HG02642 (cell line): ENCODE results near the gene SLC25A1.
"Not testable (repeated sequence)": the region's sequence is repeated elsewhere in the genome, so short reads cannot be mapped to it uniquely, and the experiment has no call there.

Experiments
- ATAC-seq: cut with Tn5 transposase; IDR thresholded peaks from one replicate; pipeline ENCODE4 v1.9.1; 2021; ENCODE audit warnings: mild to moderate bottlenecking; ENCODE audit not compliant: unreplicated experiment, poor library complexity

The SLC25A1 gene

DNA sequence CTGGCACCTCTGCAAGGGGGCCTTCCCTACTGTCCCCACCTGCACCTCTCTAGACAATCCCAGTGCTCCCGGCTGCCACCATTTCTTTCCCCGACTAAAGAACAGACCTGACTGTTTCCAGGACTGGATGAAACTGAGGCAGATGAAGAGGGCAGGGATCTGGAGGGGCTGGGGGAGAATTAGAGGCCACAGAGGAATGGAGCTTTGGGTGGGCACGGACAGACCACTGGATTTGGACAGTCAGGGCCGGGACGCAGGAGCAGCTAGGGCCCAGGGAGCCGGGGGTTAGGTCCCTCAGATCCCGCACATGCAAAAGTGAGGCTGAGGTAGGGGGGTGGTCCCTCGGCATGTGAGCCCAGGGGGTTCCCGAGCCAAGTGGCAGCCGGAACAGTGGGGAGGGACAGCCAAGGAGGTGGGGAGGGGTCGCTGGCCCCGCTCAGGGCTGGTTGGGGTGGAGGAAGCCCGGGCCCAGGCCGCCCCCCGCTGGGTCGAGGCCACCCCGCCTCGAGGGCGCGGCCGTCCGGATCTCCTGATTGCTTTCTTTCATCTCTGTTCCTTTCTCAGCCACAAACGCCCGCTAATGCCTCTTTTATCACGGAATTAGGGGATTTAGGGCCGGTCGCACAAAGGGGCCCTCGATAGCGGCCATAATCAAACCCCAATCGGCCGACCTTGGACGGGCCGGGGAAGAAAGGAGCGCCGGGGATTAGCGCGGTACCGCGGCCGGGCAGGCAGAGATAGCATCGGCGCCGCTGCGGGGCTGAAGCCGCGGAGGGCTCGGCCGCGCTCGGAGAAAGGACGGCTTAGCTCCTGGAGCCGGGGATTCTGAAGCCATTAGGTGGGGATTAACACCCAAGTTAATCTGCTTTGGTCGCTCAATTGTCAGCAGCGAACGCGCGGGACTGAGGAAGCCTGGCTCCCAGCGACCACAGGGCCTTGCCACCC, 9.3 kb downstream of the SLC25A1 start:
- ATAC-seq, result no peak

DNA sequence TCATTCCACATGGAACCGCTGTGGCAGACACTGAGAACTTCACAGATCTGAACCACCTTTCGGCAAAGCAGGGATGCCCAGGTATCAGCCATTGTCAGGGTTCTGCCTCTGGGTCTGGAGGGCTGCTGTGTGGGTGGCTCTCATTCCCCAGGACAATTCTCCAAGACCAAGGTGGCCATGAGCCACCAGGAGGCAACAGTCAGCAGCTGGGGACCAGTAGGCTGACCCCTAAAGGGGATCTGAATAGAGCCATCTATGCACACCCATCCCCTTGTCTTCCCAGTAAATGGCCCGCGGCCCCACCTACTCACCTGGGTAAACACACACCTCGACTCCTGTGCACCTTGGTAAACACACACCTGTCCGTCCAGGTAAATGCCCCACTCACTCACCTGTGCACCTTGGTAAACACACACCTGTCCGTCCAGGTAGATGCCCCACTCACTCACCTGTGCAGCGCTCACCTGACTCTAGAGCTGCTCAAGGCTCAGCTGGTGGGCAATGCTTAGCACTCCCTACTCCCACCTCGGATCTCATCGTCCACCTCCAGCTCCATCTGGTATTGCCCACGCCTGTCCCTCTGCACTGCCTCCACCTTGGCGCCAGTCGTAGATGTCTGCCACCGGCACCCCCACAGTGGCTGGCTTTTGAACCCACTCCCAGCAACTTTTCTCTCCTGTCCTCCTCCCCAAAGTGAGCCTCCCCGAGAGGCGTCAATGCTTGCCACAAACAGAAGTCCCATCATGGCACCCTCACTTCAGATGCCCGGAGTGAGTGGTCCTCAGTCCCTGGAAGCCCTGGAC, 10.2 kb downstream of the SLC25A1 start:
- ATAC-seq, result no peak

DNA sequence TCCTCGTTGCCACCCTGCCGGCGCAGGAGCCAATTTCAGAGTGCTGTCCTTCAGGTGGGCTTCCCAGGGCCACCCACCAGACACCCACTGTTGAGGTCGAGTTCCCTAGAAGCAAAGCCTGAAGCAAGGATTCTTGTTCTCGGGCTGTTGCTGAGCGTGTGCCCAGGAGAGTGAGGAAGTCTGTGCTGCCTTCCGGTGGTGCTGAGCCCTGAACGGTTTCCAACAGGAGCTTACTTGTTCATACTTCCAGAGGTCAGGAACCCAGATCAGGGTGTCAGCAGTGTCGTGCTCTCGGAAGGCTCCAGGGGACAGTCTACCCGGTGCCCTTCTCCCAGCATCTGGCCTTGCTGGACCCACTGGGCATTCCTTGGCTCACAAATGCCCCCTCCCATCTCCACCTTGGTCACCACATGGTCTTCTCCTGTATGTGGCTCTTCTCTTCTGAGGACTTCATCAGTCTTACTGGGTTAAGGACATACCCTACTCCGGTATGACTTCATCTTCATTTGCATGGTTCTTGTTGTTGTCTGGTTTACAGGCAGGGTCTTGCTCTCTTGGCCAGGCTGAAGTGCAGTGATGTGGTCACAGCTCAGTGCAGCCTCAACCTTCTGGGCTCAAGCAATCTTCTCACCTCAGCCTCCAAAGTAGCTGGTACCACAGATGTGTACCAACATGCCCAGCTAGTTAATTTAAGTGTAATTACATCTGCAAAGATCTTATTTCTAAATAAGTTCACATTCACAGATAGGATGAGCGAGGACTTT, 11.2 kb downstream of the SLC25A1 start:
- no peak for ATAC-seq

DNA sequence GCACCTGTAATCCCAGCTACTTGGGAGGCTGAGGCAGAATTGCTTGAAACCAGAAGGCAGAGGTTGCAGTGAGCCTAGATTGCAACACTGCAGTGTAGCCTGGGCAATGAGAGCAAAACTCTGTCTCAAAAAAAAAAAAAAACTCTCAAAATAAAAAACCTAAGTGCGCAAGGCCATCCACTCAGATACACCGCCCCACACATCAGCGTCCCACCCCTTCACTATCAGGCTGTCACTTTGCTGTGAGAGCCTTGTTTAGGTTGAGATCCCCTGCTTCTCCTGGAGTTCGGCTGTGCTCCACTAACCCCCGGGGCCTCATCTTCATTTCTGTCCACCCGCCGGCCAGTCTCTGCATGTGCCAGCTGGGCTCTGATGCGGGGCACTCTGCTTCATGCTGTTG, 12.1 kb downstream of the SLC25A1 start:
- no peak for ATAC-seq

DNA sequence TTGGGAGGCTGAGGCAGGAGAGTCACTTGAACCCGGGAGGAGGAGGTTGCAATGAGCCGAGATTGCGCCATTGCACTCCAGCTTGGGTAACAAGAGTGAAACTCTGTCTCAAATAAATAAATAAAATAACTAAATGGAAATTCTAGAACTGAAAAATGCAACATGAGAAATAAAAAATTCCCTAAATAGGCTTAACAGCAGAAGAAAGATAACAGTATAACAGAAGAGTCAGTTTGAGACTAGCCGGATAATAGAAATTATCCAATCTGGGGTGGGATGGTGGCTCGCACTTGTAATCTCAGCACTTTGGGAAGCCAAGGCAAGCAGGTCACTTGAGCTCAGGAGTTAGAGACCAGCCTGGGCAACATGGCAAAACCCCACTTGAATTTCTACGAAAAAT, 14.1 kb downstream of the SLC25A1 start:
- no peak for ATAC-seq

DNA sequence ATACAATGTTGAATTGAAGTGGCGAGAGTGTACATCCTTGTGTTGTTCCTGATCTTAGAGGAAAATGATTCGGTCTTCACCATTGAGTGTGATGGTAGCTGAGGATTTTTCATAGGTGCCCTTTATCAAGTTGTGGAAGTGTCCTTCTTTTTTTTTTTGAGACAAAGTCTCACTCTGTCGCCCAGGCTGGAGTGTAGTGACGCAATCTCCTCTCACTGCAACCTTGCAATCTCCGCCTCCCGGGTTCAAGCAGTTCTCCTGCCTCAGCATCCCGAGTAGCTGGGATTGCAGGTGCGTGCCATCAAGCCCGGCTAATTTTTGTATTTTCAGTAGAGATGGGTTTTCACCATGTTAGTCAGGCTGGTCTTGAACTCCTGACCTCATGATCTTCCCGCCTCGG, 19.9 kb downstream of the SLC25A1 start:
- ATAC-seq, result not testable (repeated sequence)

DNA sequence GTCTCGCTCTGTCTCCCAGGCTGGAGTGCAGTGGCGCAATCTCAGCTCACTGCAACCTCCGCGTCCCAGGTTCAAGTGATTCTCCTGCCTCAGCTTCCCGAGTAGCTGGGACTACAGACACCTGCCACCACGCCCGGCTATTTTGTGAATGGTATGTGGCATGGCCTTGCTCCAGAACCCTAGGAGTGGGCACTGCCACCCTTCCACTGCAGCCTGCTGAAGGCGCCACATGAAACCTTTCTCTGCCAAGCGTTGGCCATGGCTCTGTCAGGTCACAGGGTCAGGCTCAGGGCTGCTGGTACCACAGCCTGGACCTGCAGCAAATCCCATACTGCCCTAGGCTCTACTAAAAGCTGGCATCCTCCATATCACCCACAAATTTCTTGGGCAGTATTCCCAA, 22.4 kb downstream of the SLC25A1 start:
- ATAC-seq, result not testable (repeated sequence)

DNA sequence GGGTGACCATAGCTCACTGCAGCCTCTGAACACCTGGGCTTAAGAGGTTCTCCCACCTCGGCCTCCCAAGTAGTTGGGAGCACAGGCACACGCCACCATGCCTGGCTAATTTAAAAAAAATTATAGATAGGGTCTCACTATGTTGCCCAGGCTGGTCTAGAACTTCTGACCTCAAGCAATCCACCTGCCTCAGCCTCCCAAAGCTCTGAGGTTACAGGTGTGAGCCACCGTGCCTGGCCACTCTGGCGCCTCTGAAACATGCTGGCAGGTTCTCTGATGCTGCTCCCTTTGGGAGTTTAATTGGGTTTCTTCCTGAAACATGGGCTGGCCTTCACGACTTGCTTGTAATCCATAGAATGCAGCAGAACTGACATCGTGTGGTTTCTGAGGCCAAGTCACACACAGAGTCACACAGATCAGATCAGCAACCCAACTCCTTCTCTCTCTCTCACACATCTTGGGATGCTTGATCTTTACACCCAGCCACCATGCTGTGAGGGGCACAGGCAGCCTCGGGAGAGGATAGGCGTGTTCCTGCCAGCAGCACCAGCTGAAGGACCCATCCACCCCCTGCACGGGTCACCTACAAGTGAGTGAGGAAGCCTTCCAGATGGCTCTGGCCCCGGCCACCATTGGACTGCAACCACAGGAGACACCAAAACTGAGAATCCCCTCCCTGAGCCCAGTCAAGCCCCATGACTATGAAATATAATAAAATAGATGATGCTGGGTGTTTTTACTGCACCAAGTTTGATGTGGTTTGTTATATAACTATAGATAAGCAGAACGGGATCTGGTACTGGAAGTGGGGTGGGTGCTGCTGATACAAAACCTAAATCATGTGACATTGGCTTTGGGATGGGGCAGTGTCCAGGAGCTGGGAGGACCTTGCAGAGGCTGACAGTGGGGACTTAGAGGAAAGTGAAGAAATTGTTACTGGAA, 25.3 kb downstream of the SLC25A1 start:
- no peak for ATAC-seq

DNA sequence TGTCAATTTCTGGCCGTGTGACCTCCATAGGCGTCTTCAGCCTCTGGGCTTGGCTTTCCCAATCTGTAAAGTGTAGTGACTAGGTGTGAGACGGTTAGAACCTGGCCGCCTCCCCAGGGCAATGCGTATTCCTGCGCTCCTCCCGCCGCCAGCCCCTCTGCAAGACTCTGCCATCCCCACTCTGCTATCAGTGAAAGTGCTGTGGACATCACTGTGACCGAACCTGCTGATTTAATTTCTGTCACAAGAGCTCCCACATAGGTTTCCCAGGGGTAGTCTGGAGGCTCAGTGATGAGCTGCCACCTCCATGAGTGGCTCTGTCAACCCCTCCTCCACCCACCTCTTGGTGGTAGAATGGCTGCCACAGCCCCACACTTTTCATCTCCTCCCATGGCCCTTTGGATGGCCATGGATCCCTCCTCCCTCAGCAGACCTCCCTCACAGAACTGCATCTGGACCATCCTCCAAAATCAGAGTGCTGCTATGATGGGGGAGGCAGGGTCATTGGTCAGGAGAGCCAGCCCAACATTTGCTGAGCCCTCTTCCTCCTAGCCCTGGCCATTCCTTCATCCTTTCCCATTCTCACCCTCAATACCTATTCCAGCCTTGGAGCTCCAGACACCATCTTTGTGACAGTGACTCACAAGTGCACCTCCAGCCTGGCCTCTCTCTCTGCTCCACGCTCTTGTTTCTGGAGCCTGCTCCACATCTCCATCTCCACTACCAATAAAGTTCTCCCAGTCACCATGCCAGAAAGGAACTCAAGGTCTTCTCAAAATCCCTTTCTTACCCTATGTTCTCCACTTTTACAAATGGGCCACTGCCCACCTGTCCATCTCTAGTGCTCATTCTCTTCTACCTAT, 27.0 kb downstream of the SLC25A1 start:
- no peak for ATAC-seq

DNA sequence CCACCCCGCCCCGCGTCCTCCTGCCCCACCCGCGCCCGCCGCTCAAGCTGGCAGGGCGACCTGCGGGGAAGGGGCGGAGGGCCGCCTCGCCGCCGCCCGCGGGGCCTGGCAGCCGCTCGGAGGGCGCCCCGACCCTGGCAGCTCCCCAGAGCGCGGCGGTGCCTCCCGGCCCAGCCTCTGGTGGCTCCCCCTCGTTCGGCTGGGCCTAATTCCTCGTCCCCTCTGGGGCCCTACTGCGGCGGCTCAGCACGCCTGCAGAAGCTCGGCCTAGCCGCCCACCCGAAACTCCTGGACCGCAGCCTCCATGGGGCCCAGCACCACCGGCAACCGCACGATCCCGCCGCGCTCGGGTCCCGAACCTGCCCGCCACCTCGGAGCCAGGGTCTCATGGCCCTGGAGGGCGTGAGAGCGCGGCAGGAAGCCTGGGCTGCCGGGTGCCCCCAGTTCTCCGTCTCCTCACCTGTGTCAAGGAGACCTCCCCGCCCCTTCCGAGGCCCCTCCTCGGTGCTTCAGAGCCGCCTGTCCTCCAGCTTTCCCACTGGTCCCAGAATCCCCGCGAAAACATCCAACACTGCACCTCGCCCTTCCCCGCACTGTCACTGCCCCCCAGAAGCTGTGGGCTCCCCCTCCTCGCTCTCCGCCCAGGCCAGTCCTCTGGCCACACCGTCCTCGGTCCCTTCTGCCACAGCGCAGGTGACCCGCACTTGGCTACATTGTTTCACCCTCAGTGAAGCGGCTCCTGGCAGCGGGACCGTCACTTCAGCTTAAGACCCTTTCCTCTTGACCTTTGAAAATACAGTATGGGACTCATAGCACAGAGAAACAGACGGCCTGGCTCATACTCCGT, 27.8 kb downstream of the SLC25A1 start:
- no peak for ATAC-seq

DNA sequence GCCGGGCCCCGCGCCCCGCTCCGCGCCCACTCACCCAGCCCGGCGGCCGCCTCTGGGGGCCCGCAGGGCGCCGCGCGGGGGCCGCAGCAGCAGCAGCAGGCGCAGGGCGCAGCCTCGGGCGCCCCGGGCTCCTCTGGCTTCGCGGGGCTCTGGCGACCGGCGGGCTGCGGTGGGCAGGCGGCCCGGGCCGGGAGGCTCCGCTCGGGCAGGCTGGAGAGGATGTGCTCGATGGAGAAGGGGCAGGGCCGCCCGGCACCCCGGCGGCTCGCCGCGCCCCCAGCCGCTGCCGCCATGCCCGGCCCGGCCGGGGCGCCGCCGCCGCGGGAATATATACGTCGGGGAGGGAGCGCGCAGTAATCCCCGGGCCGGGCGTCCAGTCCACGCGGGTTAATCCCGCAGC, 28.5 kb downstream of the SLC25A1 start, which contains the start of gene GSC2:
GSC2 (minus strand) TSS at position 302 of the 400 bp plus-strand sequence; CDS start at position 293, 9 bp downstream.
- ATAC-seq, result no peak

DNA sequence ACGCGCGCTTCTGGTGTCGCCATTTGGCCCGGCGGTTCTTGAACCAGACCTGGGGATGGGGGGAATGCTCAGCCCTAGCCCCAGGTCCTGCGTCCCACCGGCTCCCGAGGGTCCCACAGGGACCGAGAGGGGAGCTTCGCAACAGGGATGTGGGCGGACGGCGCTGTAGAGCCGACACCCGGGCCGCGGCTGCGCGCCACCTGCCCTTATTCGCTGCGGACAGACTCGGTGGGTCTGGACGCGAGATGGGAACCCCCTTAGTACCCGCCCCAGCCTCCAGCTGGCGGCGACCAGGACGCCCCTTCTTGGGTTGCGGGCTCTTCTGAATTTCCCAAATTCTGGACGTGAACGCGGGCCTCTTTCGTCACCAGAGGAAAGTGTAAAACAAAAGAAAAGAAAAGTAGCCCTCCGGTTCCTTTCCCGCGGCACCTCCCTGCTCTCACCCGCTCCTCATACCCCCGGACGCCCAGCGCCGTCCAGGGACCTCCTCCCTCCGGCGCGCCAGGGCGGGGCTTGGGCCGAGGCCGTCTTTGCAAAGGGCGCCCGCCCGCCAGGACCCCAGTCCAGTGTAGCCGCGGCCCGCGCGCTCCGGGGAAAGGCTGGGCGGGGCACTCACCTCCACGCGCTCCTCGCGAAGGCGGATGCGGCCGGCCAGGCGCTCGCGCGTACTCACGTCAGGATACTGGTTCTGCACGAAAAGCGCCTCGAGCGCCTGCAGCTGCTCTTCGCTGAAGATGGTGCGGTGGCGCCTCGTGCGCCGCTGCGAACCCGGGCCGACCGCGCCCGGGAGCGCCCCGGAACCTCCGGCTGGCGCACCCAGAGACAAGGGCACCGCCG, 29.3 kb downstream of the SLC25A1 start:
- no peak for ATAC-seq

DNA sequence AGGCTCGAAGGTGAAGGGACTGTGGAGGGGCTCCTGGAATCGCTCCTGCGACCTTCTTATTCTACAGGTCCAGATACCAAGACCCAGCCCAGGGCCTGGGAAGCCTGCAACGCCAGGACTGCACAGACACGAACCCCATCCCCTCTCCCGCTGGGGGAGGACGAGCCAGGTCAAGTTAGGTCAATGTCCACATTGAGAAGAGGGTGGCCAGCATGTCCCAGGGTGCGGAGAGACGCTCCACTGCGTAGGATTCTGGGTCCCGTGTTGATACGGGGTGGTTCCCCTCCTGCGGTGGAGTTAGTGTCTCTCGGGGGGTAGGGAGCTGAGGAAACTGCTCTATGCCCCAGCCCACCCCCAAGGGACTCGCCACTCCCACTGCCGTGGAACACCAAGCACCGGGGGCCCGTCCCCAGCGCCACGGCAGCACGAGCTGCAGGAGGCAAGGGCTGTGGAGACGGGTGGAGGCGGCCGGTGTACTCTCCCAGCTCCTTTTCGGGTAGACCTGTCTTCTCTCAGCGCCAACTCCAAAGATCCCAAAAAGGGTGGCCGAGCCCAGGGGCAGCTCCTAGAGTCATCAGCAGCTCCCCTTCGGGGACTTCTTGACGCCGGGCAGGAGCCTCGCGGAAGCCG, 30.0 kb downstream of the SLC25A1 start:
- no peak for ATAC-seq

DNA sequence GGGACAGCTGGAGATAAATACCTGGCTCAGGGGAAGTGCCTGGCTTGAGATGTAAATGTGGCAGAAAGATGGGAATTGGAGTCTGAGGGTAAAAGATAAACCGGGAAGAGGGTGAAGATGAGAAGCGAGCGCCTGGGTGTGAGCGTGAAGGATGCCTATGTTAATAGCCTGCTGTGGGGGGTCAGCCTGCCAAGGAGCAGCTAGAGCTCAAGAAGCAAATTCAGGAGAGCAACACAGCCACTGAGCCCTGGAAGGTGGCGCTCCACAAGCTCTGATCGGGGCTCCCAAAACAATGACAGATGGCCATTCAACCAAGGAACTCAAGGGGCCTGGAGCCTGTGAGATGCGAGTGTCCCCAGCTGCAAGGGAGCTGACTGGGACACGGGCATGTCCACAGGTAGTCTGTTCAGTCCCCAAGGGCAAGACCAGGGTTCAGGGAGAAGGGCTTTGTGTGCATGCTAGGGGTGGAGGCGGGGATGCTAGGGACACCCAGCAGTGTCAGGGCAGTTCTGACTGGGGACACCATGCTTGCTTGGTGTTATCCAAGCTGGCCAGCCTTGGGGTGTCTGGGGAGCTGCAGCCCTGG, 31.2 kb downstream of the SLC25A1 start:
- ATAC-seq, result no peak

DNA sequence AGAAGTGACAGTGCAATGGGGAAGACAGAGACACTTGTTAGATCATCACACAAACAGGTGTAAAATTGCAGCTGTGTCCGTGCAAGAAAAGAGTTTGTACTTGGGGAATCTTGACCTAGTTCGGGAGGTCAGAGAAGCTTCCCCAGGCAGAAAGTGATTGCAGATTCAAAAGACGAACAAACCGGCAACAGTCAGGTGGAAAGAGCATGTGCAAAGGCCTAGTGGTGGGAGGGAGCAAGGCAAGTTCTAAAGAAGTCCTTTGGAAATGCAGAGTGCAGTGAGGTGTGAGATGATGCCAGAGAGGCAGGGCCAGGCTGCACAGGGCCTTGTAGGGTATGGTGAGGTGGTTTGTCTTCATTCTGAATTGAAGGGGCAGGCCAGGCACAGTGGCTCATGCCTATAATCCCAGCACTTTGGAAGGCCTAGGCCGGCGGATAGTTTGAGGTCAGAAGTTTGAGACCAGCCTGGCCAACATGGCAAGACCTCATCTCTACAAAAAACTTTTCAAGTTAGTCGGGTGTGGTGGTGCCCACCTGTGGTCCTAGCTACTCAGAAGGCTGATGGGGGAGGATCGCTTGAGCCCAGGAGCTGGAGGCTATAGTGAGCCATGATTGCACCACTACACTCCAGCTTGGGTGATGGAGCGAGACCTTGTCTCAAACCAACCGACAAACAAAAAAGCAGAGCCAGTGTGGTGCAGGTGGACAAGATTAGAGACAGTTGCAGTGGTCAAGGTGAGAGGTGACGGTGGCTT, 32.1 kb downstream of the SLC25A1 start:
- no peak for ATAC-seq
